ENCODE measurements around the gene NDFIP2.

The NDFIP2 gene

GRCh38 chr13:79447741-79448140 lies 33.2 kb upstream of the NDFIP2 start:
- peaks cover 12% of the 10 kb centered on the region for H3K4me1 ChIP-seq (ENCODE audit: control insufficient read depth, insufficient read depth, low read length)
- no peak overlapping the region for H3K27ac ChIP-seq (ENCODE audit: low read depth, low read length)
- no peaks in the 10 kb centered on the region for H3K36me3 ChIP-seq (ENCODE audit: control insufficient read depth, insufficient read depth, low read length)
- H3K4me3 ChIP-seq (ENCODE audit: low read depth, low read length): no peak overlapping the region
- no peaks in the 10 kb centered on the region for H3K9me3 ChIP-seq (ENCODE audit: control insufficient read depth, insufficient read depth, low read depth, low read length)
- no peaks in the 10 kb centered on the region for H3K27me3 ChIP-seq (ENCODE audit: control insufficient read depth, insufficient read depth, low read length)
- no peak overlapping the region for H3K9ac ChIP-seq (ENCODE audit: low read length)

GRCh38 chr13:79448413-79448812 lies 32.5 kb upstream of the NDFIP2 start:
- no peak overlapping the region for H3K9ac ChIP-seq (ENCODE audit: low read length)
- no peaks in the 10 kb centered on the region for H3K36me3 ChIP-seq (ENCODE audit: control insufficient read depth, insufficient read depth, low read length)
- H3K27ac ChIP-seq (ENCODE audit: low read depth, low read length): no peak overlapping the region
- H3K4me3 ChIP-seq (ENCODE audit: low read depth, low read length): no peak overlapping the region
- no peaks in the 10 kb centered on the region for H3K9me3 ChIP-seq (ENCODE audit: control insufficient read depth, insufficient read depth, low read depth, low read length)
- H3K4me1 ChIP-seq (ENCODE audit: control insufficient read depth, insufficient read depth, low read length): peaks cover 12% of the 10 kb centered on the region
- H3K27me3 ChIP-seq (ENCODE audit: control insufficient read depth, insufficient read depth, low read length): no peaks in the 10 kb centered on the region

DNA sequence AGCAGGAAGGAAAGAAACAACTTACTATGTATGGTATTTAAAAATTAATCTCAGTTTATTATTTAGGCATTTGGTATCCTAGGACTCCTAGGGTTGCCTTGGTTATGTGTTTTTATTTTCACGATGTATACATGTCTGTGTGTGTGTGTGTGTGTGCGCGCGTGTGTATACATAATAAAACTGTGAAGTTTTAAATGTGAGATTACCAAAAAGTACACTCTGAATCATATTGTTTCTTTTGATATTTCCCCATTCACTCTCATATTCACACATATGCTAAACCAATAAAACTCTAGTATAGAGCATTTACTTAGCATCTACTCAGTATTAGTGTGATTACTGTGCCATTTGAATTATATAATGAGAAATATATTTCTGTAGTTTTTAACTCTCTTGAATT lies 30.8 kb upstream of the NDFIP2 start:
- H3K9ac ChIP-seq (ENCODE audit: low read length): no peak overlapping the region
- H3K36me3 ChIP-seq (ENCODE audit: control insufficient read depth, insufficient read depth, low read length): no peaks in the 10 kb centered on the region
- H3K4me3 ChIP-seq (ENCODE audit: low read depth, low read length): no peak overlapping the region
- H3K9me3 ChIP-seq (ENCODE audit: control insufficient read depth, insufficient read depth, low read depth, low read length): no peaks in the 10 kb centered on the region
- no peaks in the 10 kb centered on the region for H3K27me3 ChIP-seq (ENCODE audit: control insufficient read depth, insufficient read depth, low read length)
- H3K27ac ChIP-seq (ENCODE audit: low read depth, low read length): no peak overlapping the region
- H3K4me1 ChIP-seq (ENCODE audit: control insufficient read depth, insufficient read depth, low read length): peaks cover 12% of the 10 kb centered on the region

GRCh38 chr13:79451500-79451962 lies 29.4 kb upstream of the NDFIP2 start:
- H3K27me3 ChIP-seq (ENCODE audit: control insufficient read depth, insufficient read depth, low read length): no peaks in the 10 kb centered on the region
- H3K36me3 ChIP-seq (ENCODE audit: control insufficient read depth, insufficient read depth, low read length): no peaks in the 10 kb centered on the region
- no peak overlapping the region for H3K27ac ChIP-seq (ENCODE audit: low read depth, low read length)
- H3K9me3 ChIP-seq (ENCODE audit: control insufficient read depth, insufficient read depth, low read depth, low read length): no peaks in the 10 kb centered on the region
- H3K9ac ChIP-seq (ENCODE audit: low read length): no peak overlapping the region
- peaks cover 12% of the 10 kb centered on the region for H3K4me1 ChIP-seq (ENCODE audit: control insufficient read depth, insufficient read depth, low read length)
- no peak overlapping the region for H3K4me3 ChIP-seq (ENCODE audit: low read depth, low read length)

- Histone ChIP-seq H3K4me3 (ENCODE audit: low read depth, low read length) (no peak overlapping the region), H3K36me3 (ENCODE audit: control insufficient read depth, insufficient read depth, low read length) (no peaks in the 10 kb centered on the region), H3K9me3 (ENCODE audit: control insufficient read depth, insufficient read depth, low read depth, low read length) (no peaks in the 10 kb centered on the region), H3K4me1 (ENCODE audit: control insufficient read depth, insufficient read depth, low read length) (peaks cover 12% of the 10 kb centered on the region), H3K27ac (ENCODE audit: low read depth, low read length) (no peak overlapping the region), H3K27me3 (ENCODE audit: control insufficient read depth, insufficient read depth, low read length) (no peaks in the 10 kb centered on the region), H3K9ac (ENCODE audit: low read length) (no peak overlapping the region)
Observed at GRCh38 chr13:79452239-79452913, 28.6 kb upstream of the NDFIP2 start.

DNA sequence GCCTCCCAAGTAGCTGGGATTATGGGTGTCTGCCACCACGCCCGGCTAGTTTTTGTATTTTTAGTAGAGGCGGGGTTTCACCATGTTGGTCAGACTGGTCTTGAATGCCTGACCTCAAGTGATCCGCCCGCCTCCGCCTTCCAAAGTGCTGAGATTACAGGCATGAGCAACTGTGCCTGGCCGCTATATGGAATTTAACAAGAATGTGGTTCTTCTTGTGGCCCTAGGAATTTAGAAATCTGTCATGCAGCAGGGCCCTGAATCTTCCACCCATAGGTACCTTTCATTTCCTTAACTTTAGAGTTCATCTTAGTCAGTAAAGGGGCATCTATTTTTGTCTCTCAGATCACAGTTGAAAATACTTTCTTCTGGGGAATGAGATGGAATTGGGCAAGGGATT lies 25.6 kb upstream of the NDFIP2 start:
- no peaks in the 10 kb centered on the region for H3K36me3 ChIP-seq (ENCODE audit: control insufficient read depth, insufficient read depth, low read length)
- H3K4me3 ChIP-seq (ENCODE audit: low read depth, low read length): no peak overlapping the region
- no peak overlapping the region for H3K9ac ChIP-seq (ENCODE audit: low read length)
- no peaks in the 10 kb centered on the region for H3K9me3 ChIP-seq (ENCODE audit: control insufficient read depth, insufficient read depth, low read depth, low read length)
- no peaks in the 10 kb centered on the region for H3K27me3 ChIP-seq (ENCODE audit: control insufficient read depth, insufficient read depth, low read length)
- peaks cover 12% of the 10 kb centered on the region for H3K4me1 ChIP-seq (ENCODE audit: control insufficient read depth, insufficient read depth, low read length)
- no peak overlapping the region for H3K27ac ChIP-seq (ENCODE audit: low read depth, low read length)

- H3K9me3 ChIP-seq (ENCODE audit: control insufficient read depth, insufficient read depth, low read depth, low read length): no peaks in the 10 kb centered on the region
- H3K27me3 ChIP-seq (ENCODE audit: control insufficient read depth, insufficient read depth, low read length): no peaks in the 10 kb centered on the region
- peaks cover 12% of the 10 kb centered on the region for H3K4me1 ChIP-seq (ENCODE audit: control insufficient read depth, insufficient read depth, low read length)
- no peak overlapping the region for H3K4me3 ChIP-seq (ENCODE audit: low read depth, low read length)
- H3K9ac ChIP-seq (ENCODE audit: low read length): no peak overlapping the region
- H3K36me3 ChIP-seq (ENCODE audit: control insufficient read depth, insufficient read depth, low read length): no peaks in the 10 kb centered on the region
- H3K27ac ChIP-seq (ENCODE audit: low read depth, low read length): no peak overlapping the region
Observed at GRCh38 chr13:79456051-79456450, 24.9 kb upstream of the NDFIP2 start.

DNA sequence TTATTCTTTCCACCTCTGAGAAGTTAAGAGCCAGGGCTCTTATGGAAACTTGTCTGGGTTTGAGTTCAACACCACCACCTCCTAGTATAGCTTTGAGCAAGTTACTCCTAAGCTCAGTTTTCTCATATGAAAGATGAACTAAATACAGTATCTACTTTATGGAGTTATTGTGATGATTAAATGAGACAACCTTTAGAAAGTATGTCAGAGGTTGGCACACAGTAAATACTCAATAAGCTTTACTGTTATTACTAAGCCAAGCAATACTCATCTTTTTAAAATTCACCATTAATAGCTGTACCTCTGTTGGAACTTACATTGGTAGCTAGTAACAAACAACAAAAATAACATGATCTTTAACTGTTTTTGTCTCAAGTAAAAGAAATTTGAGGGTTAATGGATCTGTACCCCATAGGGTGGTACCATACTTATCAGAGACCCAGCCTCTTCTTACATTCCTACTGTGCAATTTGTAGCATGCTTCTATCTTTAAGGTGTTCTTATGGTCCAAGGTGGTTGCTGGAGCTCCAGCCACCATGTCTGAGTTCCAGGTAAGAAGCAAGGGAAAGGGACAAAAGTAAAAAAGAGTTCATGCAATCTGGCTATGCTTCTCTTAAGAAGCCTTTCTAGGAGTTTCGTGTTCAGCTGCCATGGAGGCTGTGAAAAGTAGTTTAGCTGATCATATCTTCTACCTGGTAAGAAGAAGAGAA lies 24.1 kb upstream of the NDFIP2 start:
- Histone ChIP-seq H3K9me3 (ENCODE audit: control insufficient read depth, insufficient read depth, low read depth, low read length) (no peaks in the 10 kb centered on the region), H3K27me3 (ENCODE audit: control insufficient read depth, insufficient read depth, low read length) (no peaks in the 10 kb centered on the region), H3K27ac (ENCODE audit: low read depth, low read length) (no peak overlapping the region), H3K4me3 (ENCODE audit: low read depth, low read length) (no peak overlapping the region), H3K9ac (ENCODE audit: low read length) (no peak overlapping the region), H3K4me1 (ENCODE audit: control insufficient read depth, insufficient read depth, low read length) (peaks cover 5% of the 10 kb centered on the region; the same call in 1 of the 2 replicates), H3K36me3 (ENCODE audit: control insufficient read depth, insufficient read depth, low read length) (no peaks in the 10 kb centered on the region)

DNA sequence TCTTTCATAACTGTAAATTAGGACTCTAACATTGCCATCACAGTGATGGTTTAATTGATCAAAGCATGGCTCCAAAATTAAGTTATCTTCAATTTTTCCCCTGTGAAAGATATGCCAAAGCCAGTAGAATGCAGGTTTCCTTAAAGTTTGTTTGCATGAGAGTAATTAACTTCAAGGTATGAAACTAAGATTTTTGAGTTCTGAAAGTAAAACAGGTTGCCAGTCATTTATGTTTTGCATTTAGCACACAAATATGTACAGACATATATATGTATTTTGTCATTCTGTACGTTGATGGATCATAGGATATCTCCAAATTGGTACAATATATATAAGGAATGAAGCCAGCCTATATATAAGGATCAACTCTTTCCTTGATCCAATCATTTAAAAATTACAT lies 23.6 kb upstream of the NDFIP2 start:
- no peaks in the 10 kb centered on the region for H3K36me3 ChIP-seq (ENCODE audit: control insufficient read depth, insufficient read depth, low read length)
- no peak overlapping the region for H3K4me3 ChIP-seq (ENCODE audit: low read depth, low read length)
- H3K9me3 ChIP-seq (ENCODE audit: control insufficient read depth, insufficient read depth, low read depth, low read length): no peaks in the 10 kb centered on the region
- H3K9ac ChIP-seq (ENCODE audit: low read length): no peak overlapping the region
- no peaks in the 10 kb centered on the region for H3K27me3 ChIP-seq (ENCODE audit: control insufficient read depth, insufficient read depth, low read length)
- no peak overlapping the region for H3K27ac ChIP-seq (ENCODE audit: low read depth, low read length)
- no peaks in the 10 kb centered on the region for H3K4me1 ChIP-seq (ENCODE audit: control insufficient read depth, insufficient read depth, low read length)

DNA sequence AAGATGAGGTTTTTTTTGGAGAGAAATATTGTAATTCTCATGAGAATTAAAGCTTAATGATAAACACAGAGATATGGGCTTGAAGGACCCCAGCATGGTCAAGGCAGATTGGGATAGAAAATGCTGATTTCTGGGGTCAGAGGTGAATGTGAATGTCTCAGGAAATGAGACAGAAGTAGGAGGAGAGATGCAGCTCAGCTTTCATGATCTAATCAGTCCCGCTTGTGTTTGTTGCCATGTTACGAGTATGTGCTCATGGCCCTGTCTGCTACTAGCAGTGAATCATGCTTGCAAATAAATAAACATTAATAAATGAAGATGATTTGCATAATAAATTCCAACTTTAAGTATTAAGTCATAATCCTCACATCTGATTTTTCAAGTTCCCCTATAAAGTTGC lies 23.0 kb upstream of the NDFIP2 start:
- Histone ChIP-seq H3K4me3 (ENCODE audit: low read depth, low read length) (no peak overlapping the region), H3K36me3 (ENCODE audit: control insufficient read depth, insufficient read depth, low read length) (no peaks in the 10 kb centered on the region), H3K9me3 (ENCODE audit: control insufficient read depth, insufficient read depth, low read depth, low read length) (no peaks in the 10 kb centered on the region), H3K27ac (ENCODE audit: low read depth, low read length) (no peak overlapping the region), H3K9ac (ENCODE audit: low read length) (no peak overlapping the region), H3K27me3 (ENCODE audit: control insufficient read depth, insufficient read depth, low read length) (no peaks in the 10 kb centered on the region), H3K4me1 (ENCODE audit: control insufficient read depth, insufficient read depth, low read length) (no peaks in the 10 kb centered on the region)

DNA sequence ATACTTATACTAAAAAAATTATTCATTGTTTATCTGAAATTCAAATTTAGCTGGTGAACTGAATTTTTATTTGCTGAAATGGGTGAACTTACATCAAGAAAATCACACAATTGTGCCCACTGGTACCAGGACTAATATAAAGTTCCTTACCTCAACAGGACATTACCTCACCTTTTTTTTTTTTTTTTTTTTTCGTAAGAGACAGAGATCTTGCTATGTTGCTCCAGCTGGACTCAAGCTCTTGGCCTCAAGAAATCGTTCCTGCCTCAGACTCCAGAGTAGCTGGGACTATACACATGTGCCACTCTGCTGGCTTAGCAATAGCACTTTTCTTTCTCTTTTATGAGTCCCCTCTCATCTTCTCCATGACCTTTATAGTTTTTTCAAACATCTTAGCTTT lies 22.5 kb upstream of the NDFIP2 start:
- Histone ChIP-seq H3K36me3 (ENCODE audit: control insufficient read depth, insufficient read depth, low read length) (no peaks in the 10 kb centered on the region), H3K4me3 (ENCODE audit: low read depth, low read length) (no peak overlapping the region), H3K4me1 (ENCODE audit: control insufficient read depth, insufficient read depth, low read length) (no peaks in the 10 kb centered on the region), H3K27me3 (ENCODE audit: control insufficient read depth, insufficient read depth, low read length) (no peaks in the 10 kb centered on the region), H3K9me3 (ENCODE audit: control insufficient read depth, insufficient read depth, low read depth, low read length) (no peaks in the 10 kb centered on the region), H3K9ac (ENCODE audit: low read length) (no peak overlapping the region), H3K27ac (ENCODE audit: low read depth, low read length) (no peak overlapping the region)

Measured in HUES6 (cell line).